ENCODE data around the gene NKD2. TPM values are rescaled to one million over a fixed set of nuclear protein-coding genes. Genes with fewer than 3 reads are reported as not detected.

NKD2 gene
- polyA plus RNA-seq, 1 of the 3 experiments (the other 2 are of a cell fraction) = not detected

- TF ChIP-seq GABPA (IDR thresholded peaks at IDR 0.05; ENCODE audit: low read depth) = no peak
- TF ChIP-seq REST (IDR thresholded peaks at IDR 0.05; ENCODE audit: low read depth, low read length) = no peak
- no peak for TF ChIP-seq FOSL2 (IDR thresholded peaks at IDR 0.05; ENCODE audit: borderline replicate concordance, low read depth)
- no peak for TF ChIP-seq NFIC (IDR thresholded peaks at IDR 0.05; ENCODE audit: borderline replicate concordance)
- TF ChIP-seq RCOR1 (IDR thresholded peaks at IDR 0.05; ENCODE audit: low read length) = no peak
These were observed 61.1 kb downstream of the NKD2 start (continued) for GRCh38 chr5:1069720-1070088.

GRCh38 chr5:1073239-1074102 lies 64.9 kb downstream of the NKD2 start:
- no peaks in the 10 kb centered on the region for H3K36me3 ChIP-seq (replicated peaks in 1 of 2; ENCODE audit: control insufficient read depth in 1 of 2, insufficient read depth in 2 of 2, low read length in 1 of 2)
- H3K4me2 ChIP-seq = no peak overlapping the region
- H3K9me2 ChIP-seq = no peaks in the 10 kb centered on the region
- no peak overlapping the region for H3K4me3 ChIP-seq (ENCODE audit: low read depth in 2 of 2, low read length in 1 of 2)
- TF ChIP-seq FOXM1 (IDR thresholded peaks at IDR 0.05; ENCODE audit: low read depth) = no peak
- no peak for TF ChIP-seq TCF12 (IDR thresholded peaks at IDR 0.05)
- no peak for TF ChIP-seq EP300 (IDR thresholded peaks at IDR 0.05; ENCODE audit: borderline replicate concordance in 1 of 2, low read depth in 1 of 2, low read length in 1 of 2)
- no peak for TF ChIP-seq USF1 (IDR thresholded peaks at IDR 0.05; ENCODE audit: borderline replicate concordance, low read depth)
- TF ChIP-seq USF2 (IDR thresholded peaks at IDR 0.05; ENCODE audit: borderline replicate concordance, low read depth, low read length) = no peak
- TF ChIP-seq NRF1 (IDR thresholded peaks at IDR 0.05; ENCODE audit: low read depth, low read length) = no peak
- no peak for TF ChIP-seq RAD21 (IDR thresholded peaks at IDR 0.05; ENCODE audit: low read length)
- no peaks in the 10 kb centered on the region for H3K79me2 ChIP-seq (ENCODE audit: insufficient read depth)
- no peak overlapping the region for H3K9ac ChIP-seq
- H3K9me3 ChIP-seq = no peaks in the 10 kb centered on the region
- DNase-seq = no peak
- H4K20me1 ChIP-seq (ENCODE audit: insufficient read depth) = no peaks in the 10 kb centered on the region
- ChIA-PET POLR2A (no interaction called here), CTCF (no interaction called here)
- WGBS (ENCODE audit: low lambda C conversion rate) = 89% methylated on average over 33 of the region's 46 CpGs
- no peak overlapping the region for H3K27ac ChIP-seq (ENCODE audit: low read depth in 2 of 2, low read length in 1 of 2)
- no peak overlapping the region for H2AFZ ChIP-seq (ENCODE audit: low read depth)
- no peaks in the 10 kb centered on the region for H3K27me3 ChIP-seq (ENCODE audit: insufficient read depth)
- no peaks in the 10 kb centered on the region for H3K4me1 ChIP-seq (ENCODE audit: control insufficient read depth in 1 of 2, insufficient read depth in 2 of 2, low read depth in 1 of 2, low read length in 1 of 2)
- no peaks in the 10 kb centered on the region for H3F3A ChIP-seq (replicated peaks; ENCODE audit: insufficient read depth)
